H9 (cell line): Measurements from ENCODE around the gene PCSK6. TPM values are rescaled to one million over a fixed set of nuclear protein-coding genes. Genes with fewer than 3 reads are reported as not detected.

ENCODE experiments used
- DNase-seq: peaks from one replicate; pipeline ENCODE4 v3.0.0-alpha.2; 2017
- H2AFZ ChIP-seq: one replicate; pipeline ENCODE4 v1.6.1; 2013; ENCODE audit warnings: mild to moderate bottlenecking, low read length, control low read depth, moderate library complexity
- H2AK5ac ChIP-seq: 2 replicates; pipeline ENCODE4 v1.6.1; 2013; ENCODE audit warnings: low read length, control low read depth, mixed read lengths; ENCODE audit not compliant: insufficient read length
- H2BK120ac ChIP-seq: one replicate; pipeline ENCODE4 v1.6.1; 2013; ENCODE audit warnings: low read depth, mild to moderate bottlenecking, low read length, control low read depth, inconsistent platforms; ENCODE audit not compliant: poor library complexity, severe bottlenecking
- H2BK12ac ChIP-seq: 2 replicates; pipeline ENCODE4 v1.6.1; 2013; ENCODE audit warnings: low read length, control low read depth, mixed read lengths, low read depth; ENCODE audit not compliant: insufficient read length
- H2BK15ac ChIP-seq: 2 replicates; pipeline ENCODE4 v1.6.1; 2013; ENCODE audit warnings: low read depth, low read length, control low read depth
- H2BK20ac ChIP-seq: one replicate; pipeline ENCODE4 v1.6.1; 2013; ENCODE audit warnings: low read depth, mild to moderate bottlenecking, low read length, control low read depth, inconsistent platforms; ENCODE audit not compliant: poor library complexity, severe bottlenecking
- H2BK5ac ChIP-seq: 2 replicates; pipeline ENCODE4 v1.6.1; 2013; ENCODE audit warnings: low read length, control low read depth, mixed read lengths; ENCODE audit not compliant: insufficient read length
- H3K14ac ChIP-seq: 2 replicates; pipeline ENCODE4 v1.6.1; 2013; ENCODE audit warnings: low read length, control low read depth; ENCODE audit not compliant: insufficient read depth
- H3K18ac ChIP-seq: 2 replicates; pipeline ENCODE4 v1.6.1; 2013; ENCODE audit warnings: low read depth, mild to moderate bottlenecking, mixed read lengths, low read length, control low read depth; ENCODE audit not compliant: insufficient read length
- H3K23ac ChIP-seq: 2 replicates; pipeline ENCODE4 v1.6.1; 2013; ENCODE audit warnings: low read length, control low read depth, mixed read lengths, low read depth; ENCODE audit not compliant: insufficient read length
- H3K23me2 ChIP-seq: 2 replicates; pipeline ENCODE4 v1.6.1; 2013; ENCODE audit warnings: low read depth, mild to moderate bottlenecking, mixed read lengths, low read length, control low read depth; ENCODE audit not compliant: insufficient read length, poor library complexity, severe bottlenecking
- H3K27ac ChIP-seq: 2 replicates; pipeline ENCODE4 v1.5.1; 2013; ENCODE audit warnings: low read length, control low read depth, mixed read lengths, low read depth; ENCODE audit not compliant: insufficient read length
- H3K27me3 ChIP-seq: 2 replicates; pipeline ENCODE4 v1.6.1; 2013; ENCODE audit warnings: low read length, control low read depth, inconsistent platforms; ENCODE audit not compliant: insufficient read depth
- H3K4ac ChIP-seq: 2 replicates; pipeline ENCODE4 v1.6.1; 2013; ENCODE audit warnings: low read depth, mild to moderate bottlenecking, control low read depth, inconsistent platforms, low read length, moderate library complexity
- H3K4me1 ChIP-seq: 2 replicates; pipeline ENCODE4 v1.6.1; 2013; ENCODE audit warnings: low read length, control low read depth, inconsistent platforms; ENCODE audit not compliant: insufficient read depth
- H3K4me2 ChIP-seq: 2 replicates; pipeline ENCODE4 v1.6.1; 2013; ENCODE audit warnings: low read length, control low read depth, mixed read lengths; ENCODE audit not compliant: insufficient read length, insufficient read depth
- H3K56ac ChIP-seq: 2 replicates; pipeline ENCODE4 v1.6.1; 2013; ENCODE audit warnings: low read depth, mild to moderate bottlenecking, mixed read lengths, low read length, control low read depth; ENCODE audit not compliant: insufficient read length
- H3K79me1 ChIP-seq: 2 replicates; pipeline ENCODE4 v1.6.1; 2013; ENCODE audit warnings: low read depth, mild to moderate bottlenecking, moderate library complexity, low read length, control low read depth, inconsistent platforms; ENCODE audit not compliant: insufficient read depth, poor library complexity, severe bottlenecking
- H3K79me2 ChIP-seq: 2 replicates; pipeline ENCODE4 v1.6.1; 2013; ENCODE audit warnings: low read length, control low read depth, inconsistent platforms; ENCODE audit not compliant: insufficient read depth
- H3K9ac ChIP-seq: 2 replicates; pipeline ENCODE4 v1.6.1; 2013; ENCODE audit warnings: low read length, control low read depth, mixed read lengths; ENCODE audit not compliant: insufficient read length; ENCODE audit errors: extremely low read depth
- H3K9me3 ChIP-seq: one replicate; pipeline ENCODE4 v1.6.1; 2013; ENCODE audit warnings: low read depth, low read length, inconsistent platforms; ENCODE audit not compliant: control insufficient read depth
- H3T11ph ChIP-seq: one replicate; pipeline ENCODE4 v1.6.1; 2013; ENCODE audit warnings: mild to moderate bottlenecking, low read length, control low read depth, inconsistent platforms
- H4K20me1 ChIP-seq: one replicate; pipeline ENCODE4 v1.6.1; 2013; ENCODE audit not compliant: control insufficient read depth, insufficient read length, insufficient read depth
- H4K5ac ChIP-seq: 2 replicates; pipeline ENCODE4 v1.6.1; 2013; ENCODE audit warnings: low read depth, mild to moderate bottlenecking, mixed read lengths, low read length, control low read depth; ENCODE audit not compliant: insufficient read length
- H4K8ac ChIP-seq: replicated peaks from 2 replicates; pipeline ENCODE4 v1.6.1; 2013; ENCODE audit warnings: low read length, control low read depth, mixed read lengths, low read depth; ENCODE audit not compliant: insufficient read length
- H4K91ac ChIP-seq: 2 replicates; pipeline ENCODE4 v1.6.1; 2013; ENCODE audit warnings: low read depth, mild to moderate bottlenecking, moderate library complexity, mixed read lengths, low read length, control low read depth; ENCODE audit not compliant: insufficient read length
- H3K27ac Mint-ChIP-seq, 3 experiments: 2 replicates in 2 of 3; 3 replicates in 1 of 3; pipeline ENCODE4 v1.8.0; 2020 to 2021; ENCODE audit warnings: mixed read lengths in 3 of 3, mild to moderate bottlenecking in 1 of 3, moderate library complexity in 1 of 3
- H3K27me3 Mint-ChIP-seq: 2 replicates; pipeline ENCODE4 v1.8.0; 2021; ENCODE audit warnings: low read depth, mild to moderate bottlenecking, moderate library complexity, mixed read lengths
- H3K36me3 Mint-ChIP-seq, 3 experiments: 2 replicates in 2 of 3; 3 replicates in 1 of 3; pipeline ENCODE4 v1.8.0; 2020 to 2021; ENCODE audit warnings: low read depth in 3 of 3, mixed read lengths in 3 of 3; ENCODE audit not compliant: insufficient read depth in 1 of 3
- H3K4me1 Mint-ChIP-seq, 2 experiments: 2 replicates each; pipeline ENCODE4 v1.8.0; 2020; ENCODE audit warnings: mixed read lengths in 2 of 2
- H3K4me3 Mint-ChIP-seq, 2 experiments: 2 replicates in 1 of 2; 3 replicates in 1 of 2; pipeline ENCODE4 v1.8.0; 2020 to 2021; ENCODE audit warnings: mild to moderate bottlenecking in 2 of 2, mixed read lengths in 2 of 2, moderate library complexity in 1 of 2
- H3K9me3 Mint-ChIP-seq, 2 experiments: 2 replicates in 1 of 2; 3 replicates in 1 of 2; pipeline ENCODE4 v1.8.0; 2020; ENCODE audit warnings: mild to moderate bottlenecking in 2 of 2, mixed read lengths in 2 of 2, moderate library complexity in 1 of 2
- CTCF ChIP-seq: fragments of 200-600 bp; sonication (generic); conservative IDR thresholded peaks from 3 replicates; pipeline ENCODE4 v1.8.0; 2021; ENCODE audit warnings: antibody characterized with exemption, mild to moderate bottlenecking
- WGBS: extraction: QIAGEN DNeasy Blood & Tissue Kit; methylation state at CpG from one replicate; pipeline ENCODE4 v1.1.7; 2013; ENCODE audit warnings: missing lambda C conversion rate, low lambda C conversion rate, mixed read lengths; ENCODE audit not compliant: insufficient read length; ENCODE audit errors: extremely low coverage; 5-methylcytosine and 5-hydroxymethylcytosine counted together
- total RNA-seq: library from RNA; stranded (reverse); gene quantifications from 2 replicates; pipeline ENCODE4 v1.2.1, GENCODE V29; 2021

PCSK6 gene
- total RNA-seq, 1 experiment from 2014 or later: 4.0 TPM

DNA sequence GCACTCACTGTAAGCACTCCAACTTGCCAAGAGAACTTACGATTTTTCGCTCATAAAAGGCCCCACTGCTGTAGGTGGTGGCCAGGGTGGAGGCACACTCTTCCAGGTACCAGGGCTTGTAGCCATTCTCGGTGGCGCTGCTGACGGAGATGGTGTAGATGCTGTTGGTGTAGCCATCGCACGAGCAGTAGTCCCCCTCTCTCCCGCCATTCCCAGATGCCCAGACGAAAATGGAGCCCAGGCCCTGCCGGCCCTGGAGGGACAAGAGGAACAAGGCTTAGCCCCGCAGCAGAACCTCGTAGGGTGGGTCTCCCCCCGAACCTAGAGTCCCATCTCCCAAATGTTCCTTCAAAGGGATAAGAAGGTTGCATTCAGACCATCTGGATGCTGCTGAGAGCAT lies 96.3 kb downstream of the PCSK6 start:
- no peak overlapping the region for H3K56ac ChIP-seq
- no peaks in the 10 kb centered on the region for H4K20me1 ChIP-seq
- H3K27ac ChIP-seq: no peak overlapping the region
- no peak overlapping the region for H4K5ac ChIP-seq
- H2AK5ac ChIP-seq: no peak overlapping the region
- no peak overlapping the region for H3K9ac ChIP-seq
- Mint-ChIP-seq H3K36me3 (no peaks in the 10 kb centered on the region), H3K4me1 (peaks cover 14 to 28% of the 10 kb centered on the region in 2 experiments), H3K4me3 (no peak overlapping the region), H3K9me3 (no peaks in the 10 kb centered on the region; a peak in 1 of 5 replicates), H3K27me3 (peaks cover 6% of the 10 kb centered on the region), H3K27ac (no peak overlapping the region; a peak in 1 of 7 replicates)
- H2AFZ ChIP-seq: no peak overlapping the region
- no peaks in the 10 kb centered on the region for H3K23me2 ChIP-seq
- H3T11ph ChIP-seq: no peak overlapping the region
- no peak for DNase-seq
- no peaks in the 10 kb centered on the region for H3K79me1 ChIP-seq
- H3K23ac ChIP-seq: no peak overlapping the region
- WGBS: no CpG with 5 or more reads among the region's 13 CpGs
- no peak overlapping the region for H3K14ac ChIP-seq
- H2BK20ac ChIP-seq: no peak overlapping the region
- H3K4me1 ChIP-seq: no peaks in the 10 kb centered on the region
- H3K18ac ChIP-seq: no peak overlapping the region
- H2BK12ac ChIP-seq: no peak overlapping the region
- H3K4me2 ChIP-seq: no peak overlapping the region
- no peak for TF ChIP-seq CTCF
- H3K9me3 ChIP-seq: no peaks in the 10 kb centered on the region
- H2BK15ac ChIP-seq: no peak overlapping the region
- H3K79me2 ChIP-seq: no peaks in the 10 kb centered on the region
- no peak overlapping the region for H4K8ac ChIP-seq
- H2BK5ac ChIP-seq: no peak overlapping the region
- no peak overlapping the region for H2BK120ac ChIP-seq
- no peak overlapping the region for H4K91ac ChIP-seq
- no peak overlapping the region for H3K4ac ChIP-seq
- no peaks in the 10 kb centered on the region for H3K27me3 ChIP-seq
